GM12878 (cell line): ENCODE data around the gene KIF6. TPM values are rescaled to one million over a fixed set of nuclear protein-coding genes. Genes with fewer than 3 reads are reported as not detected.

Source experiments
- ATAC-seq: fragments of 200-7000 bp; cut with Tn5 transposase; 3 replicates; pipeline ENCODE4 v1.9.1; 2020; ENCODE audit warnings: mild to moderate bottlenecking, moderate library complexity
- BruUV-seq: library from RNA; stranded (reverse); fragments of 400-500 nt; replicated peaks from 2 replicates; lab custom pipeline; 2021; lab: Mats Ljungman, UMichigan
- CTCF ChIA-PET: fragments of 300-600 bp; sonication (Branson Sonifier 250); formaldehyde crosslinking; extraction: SDS; loops from one replicate; lab custom pipeline; 2021; ENCODE audit warnings: inconsistent platforms; lab: Yijun Ruan, JAX
- POLR2A ChIA-PET: fragments of 350-600 bp; formaldehyde crosslinking; extraction: SDS; loops from one replicate; lab custom pipeline; 2021; ENCODE audit warnings: inconsistent platforms; lab: Charles Lee
- RAD21 ChIA-PET: fragments of 300-600 bp; sonication (Branson Sonifier 250); formaldehyde crosslinking; loops from one replicate; lab custom pipeline; 2023; ENCODE audit warnings: antibody characterized with exemption; ENCODE audit not compliant: unreplicated experiment; lab: Charles Lee
- SMC1A ChIA-PET: fragments of 300-600 bp; sonication (Branson Sonifier 250); formaldehyde crosslinking; loops from one replicate; lab custom pipeline; 2023; ENCODE audit not compliant: unreplicated experiment, uncharacterized antibody; lab: Charles Lee
- DNase-seq: peaks from one replicate; pipeline ENCODE4 v3.0.0-alpha.2; 2011; ENCODE audit warnings: low read depth, low spot score
- FAIRE-seq: peaks from 3 replicates; lab custom pipeline; 2011; peaks lifted over from hg19 to GRCh38; lab: Jason Lieb, UNC
- H2AFZ ChIP-seq: 2 replicates; pipeline ENCODE4 v1.6.0; 2011; ENCODE audit warnings: low read depth, low read length, control low read depth; ENCODE audit not compliant: control insufficient read depth
- H3K27ac ChIP-seq: 2 replicates; pipeline ENCODE4 v1.5.1; 2011; ENCODE audit warnings: control low read depth; ENCODE audit not compliant: control insufficient read depth, insufficient read depth
- H3K27me3 ChIP-seq, 2 experiments: replicated peaks in 1 of 2; 2 replicates each; pipeline versions ENCODE4 v1.6.0 to v1.6.1; 2011; ENCODE audit warnings: low read length in 1 of 2; ENCODE audit not compliant: control insufficient read depth in 2 of 2, insufficient read depth in 2 of 2
- H3K36me3 ChIP-seq, 2 experiments: 2 replicates each; pipeline ENCODE4 v1.5.1; 2011; ENCODE audit warnings: low read length in 1 of 2; ENCODE audit not compliant: control insufficient read depth in 2 of 2, insufficient read depth in 2 of 2
- H3K4me1 ChIP-seq: 2 replicates; pipeline ENCODE4 v1.6.1; 2011; ENCODE audit warnings: mild to moderate bottlenecking, low read length, moderate library complexity, mixed read lengths; ENCODE audit not compliant: control insufficient read depth, insufficient read depth
- H3K4me2 ChIP-seq: 2 replicates; pipeline ENCODE4 v1.6.0; 2011; ENCODE audit warnings: control low read depth; ENCODE audit not compliant: control insufficient read depth, insufficient read depth
- H3K4me3 ChIP-seq: fragments of 200-600 bp; sonication (generic); 2 replicates; pipeline ENCODE4 v1.5.1; 2016
- H3K79me2 ChIP-seq: 2 replicates; pipeline ENCODE4 v1.6.0; 2011; ENCODE audit warnings: low read length; ENCODE audit not compliant: control insufficient read depth, insufficient read depth
- H3K9ac ChIP-seq: 2 replicates; pipeline ENCODE4 v1.8.0; 2011; ENCODE audit warnings: low read length, control low read depth, mixed read lengths; ENCODE audit not compliant: control insufficient read depth, insufficient read depth
- H3K9me3 ChIP-seq: replicated peaks from 3 replicates; pipeline ENCODE4 v1.5.1; 2011; ENCODE audit warnings: mild to moderate bottlenecking, low read length; ENCODE audit not compliant: control insufficient read depth, insufficient read depth
- H4K20me1 ChIP-seq: 2 replicates; pipeline ENCODE4 v1.6.0; 2011; ENCODE audit not compliant: control insufficient read depth, insufficient read depth
- BRCA1 ChIP-seq: IDR thresholded peaks from 2 replicates; pipeline ENCODE4 v1.6.1; 2011; ENCODE audit warnings: low read depth, low read length, improper control_type of control experiment
- FOXM1 ChIP-seq: IDR thresholded peaks from 2 replicates; pipeline ENCODE4 v1.6.1; 2012; ENCODE audit warnings: low read depth, mild to moderate bottlenecking, inconsistent platforms, low read length, moderate library complexity
- JUND ChIP-seq: IDR thresholded peaks from 2 replicates; pipeline ENCODE4 v1.6.1; 2012; ENCODE audit warnings: low read depth, mild to moderate bottlenecking, low read length, improper control_type of control experiment, moderate library complexity
- NRF1 ChIP-seq: conservative IDR thresholded peaks from 2 replicates; pipeline ENCODE4 v1.6.1; 2011; ENCODE audit warnings: mild to moderate bottlenecking, low read depth, low read length, improper control_type of control experiment
- RCOR1 ChIP-seq: conservative IDR thresholded peaks from 2 replicates; pipeline ENCODE4 v1.6.1; 2012; ENCODE audit warnings: low read depth, low read length, improper control_type of control experiment
- SKIL ChIP-seq: fragments of 450-650 bp; IDR thresholded peaks from 2 replicates; pipeline ENCODE4 v1.6.1; 2017; ENCODE audit warnings: mild to moderate bottlenecking, low read depth, inconsistent platforms; ENCODE audit not compliant: poor library complexity, severe bottlenecking
- SUZ12 ChIP-seq: fragments of 200-600 bp; sonication (generic); IDR thresholded peaks from one replicate; pipeline ENCODE4 v1.6.1; 2018; ENCODE audit warnings: antibody characterized with exemption, mild to moderate bottlenecking; ENCODE audit not compliant: unreplicated experiment
- YY1 ChIP-seq: IDR thresholded peaks from 2 replicates; pipeline ENCODE4 v1.6.1; 2011; ENCODE audit warnings: low read depth, mild to moderate bottlenecking, low read length
- ZZZ3 ChIP-seq: IDR thresholded peaks from 2 replicates; pipeline ENCODE4 v1.6.1; 2011; ENCODE audit warnings: low read depth; ENCODE audit not compliant: control insufficient read depth, insufficient read length
- WGBS: methylation state at CpG from one replicate; pipeline ENCODE4 v1.1.6; 2016; ENCODE audit warnings: low lambda C conversion rate; ENCODE audit not compliant: insufficient replicate concordance, insufficient coverage; ENCODE audit errors: missing lambda C conversion rate; 5-methylcytosine and 5-hydroxymethylcytosine counted together
- in situ Hi-C: fragments of 300-500 bp; cut with MboI; formaldehyde crosslinking; loops from 9 replicates; pipeline ENCODE4 v1.14.3; 2018; ENCODE audit warnings: mixed read lengths
- intact Hi-C: fragments of 100-400 bp; cut with micrococcal nuclease; formaldehyde crosslinking; loops from one replicate; pipeline ENCODE4 v1.14.2; 2022; ENCODE audit not compliant: unreplicated experiment
- polyA plus RNA-seq, 11 experiments: library from polyadenylated mRNA; depleted of rRNA in 4 of 11; unstranded in 6 of 11; stranded (reverse) in 5 of 11; fragments of >200 nt; fragmentation: Nextera tagmentation in 4 of 11; fragmentation: Illumina TruSeq in 1 of 11; extraction: Ambion mirVana in 4 of 11; extraction: Trizol in 1 of 11; gene quantifications; 1 replicate in 1 of 11; 2 replicates in 10 of 11; pipeline versions ENCODE4 v1.2.1 to v1.2.3, GENCODE V29; 2011 to 2016; ENCODE audit warnings: inconsistent platforms in 2 of 11, missing spikeins in 2 of 11, low read depth in 1 of 11
- total RNA-seq, 4 experiments: library from RNA; depleted of rRNA in 3 of 4; stranded (reverse); fragments of >200 nt in 3 of 4; fragmentation: Illumina TruSeq in 1 of 4; extraction: Trizol in 1 of 4; gene quantifications; 2 replicates each; pipeline versions ENCODE4 v1.2.1 to v1.2.3, GENCODE V29; 2013 to 2021

The KIF6 gene
- total and polyA plus RNA-seq, 10 of the 15 experiments (the other 5 are each of a cell fraction or from before 2014, with no cell fraction given): 0.09 to 1.0 (median 0.28) TPM

GRCh38 chr6:39313526-39314272 is 411.5 kb downstream of the KIF6 start:
- Histone ChIP-seq H3K9me3 (no peaks in the 10 kb centered on the region), H3K9ac (no peak overlapping the region), H2AFZ (no peak overlapping the region), H3K79me2 (no peaks in the 10 kb centered on the region), H3K27ac (no peak overlapping the region), H3K4me3 (no peak overlapping the region), H3K4me1 (no peaks in the 10 kb centered on the region), H3K27me3 (peaks cover 11 to 14% of the 10 kb centered on the region in 2 experiments), H4K20me1 (no peaks in the 10 kb centered on the region), H3K4me2 (no peak overlapping the region), H3K36me3 (no peaks in the 10 kb centered on the region)
- FAIRE-seq: no peak
- no peak for ATAC-seq
- ChIA-PET SMC1A (no interaction called here), RAD21 (no interaction called here), POLR2A (no interaction called here), CTCF (no interaction called here)
- in situ Hi-C loops (no loop called here), intact Hi-C loops (no loop called here)
- 6% methylated on average over 53 of the region's 80 CpGs for WGBS
- no peak for DNase-seq
- no TSS peak for BruUV-seq
- TF ChIP-seq ZZZ3 (no peak), FOXM1 (no peak), NRF1 (no peak), SKIL (no peak), YY1 (no peak), JUND (no peak), SUZ12 (no peak), BRCA1 (no peak), RCOR1 (no peak)
